H1 (cell line): ENCODE data around the gene EOLA1. TPM values are rescaled to one million over a fixed set of nuclear protein-coding genes. Genes with fewer than 3 reads are reported as not detected.
A peak's percentile ranks its signal among the peaks of the same experiment; 100 is the strongest.

Source experiments
- CTCF ChIA-PET: fragments of 300-600 bp; sonication (Branson Sonifier 250); formaldehyde crosslinking; loops from one replicate; lab custom pipeline; 2021; ENCODE audit not compliant: partially characterized antibody; lab: Charles Lee
- POLR2A ChIA-PET: fragments of 300-600 bp; sonication (Branson Sonifier 250); formaldehyde crosslinking; loops from one replicate; lab custom pipeline; 2021; ENCODE audit warnings: inconsistent platforms; ENCODE audit not compliant: partially characterized antibody; lab: Charles Lee
- DNase-seq, 2 experiments: peaks; one replicate each; pipeline versions ENCODE4 v3.0.0 to v3.0.0-alpha.2; 2010 to 2022; ENCODE audit warnings: low spot score in 2 of 2, low read depth in 1 of 2, mixed read lengths in 1 of 2
- FAIRE-seq: peaks from 2 replicates; lab custom pipeline; 2011; peaks lifted over from hg19 to GRCh38; lab: Jason Lieb, UNC
- H2AFZ ChIP-seq: 2 replicates; pipeline ENCODE4 v1.8.1; 2012; ENCODE audit warnings: low read length, inconsistent platforms
- H2AK5ac ChIP-seq: 2 replicates; pipeline ENCODE4 v1.6.1; 2013; ENCODE audit warnings: low read depth, low read length
- H2BK120ac ChIP-seq: replicated peaks from 2 replicates; pipeline ENCODE3; 2013; ENCODE audit warnings: low read depth, low read length, inconsistent platforms
- H2BK12ac ChIP-seq: 2 replicates; pipeline ENCODE4 v1.6.1; 2013; ENCODE audit warnings: low read depth, low read length
- H2BK15ac ChIP-seq: 2 replicates; pipeline ENCODE4 v1.6.1; 2013; ENCODE audit warnings: low read length
- H2BK20ac ChIP-seq: 2 replicates; pipeline ENCODE4 v1.6.1; 2013; ENCODE audit warnings: low read length
- H2BK5ac ChIP-seq: 2 replicates; pipeline ENCODE4 v1.6.1; 2013; ENCODE audit warnings: low read depth, low read length
- H3K14ac ChIP-seq: 2 replicates; pipeline ENCODE4 v1.6.1; 2013; ENCODE audit warnings: inconsistent platforms; ENCODE audit not compliant: insufficient read length
- H3K18ac ChIP-seq: 2 replicates; pipeline ENCODE4 v1.6.1; 2013; ENCODE audit warnings: low read length; ENCODE audit errors: extremely low read depth
- H3K23ac ChIP-seq: 2 replicates; pipeline ENCODE4 v1.6.1; 2013; ENCODE audit warnings: inconsistent platforms; ENCODE audit not compliant: insufficient read length
- H3K23me2 ChIP-seq: 2 replicates; pipeline ENCODE4 v1.6.1; 2013; ENCODE audit warnings: low read depth, low read length
- H3K27ac ChIP-seq: 2 replicates; pipeline ENCODE4 v1.6.1; 2011; ENCODE audit warnings: low read depth, low read length, inconsistent platforms
- H3K27me3 ChIP-seq, 4 experiments: replicated peaks in 1 of 4; 1 replicate in 1 of 4; 2 replicates in 3 of 4; pipeline versions ENCODE4 v1.6.1 to v1.8.1; 2011 to 2013; ENCODE audit warnings: low read length in 3 of 4, mild to moderate bottlenecking in 3 of 4, inconsistent platforms in 2 of 4, mixed read lengths in 2 of 4, moderate library complexity in 1 of 4; ENCODE audit not compliant: control insufficient read depth in 3 of 4, insufficient read depth in 3 of 4; ENCODE audit errors: extremely low read depth in 1 of 4
- H3K36me3 ChIP-seq, 4 experiments: 2 replicates each; pipeline versions ENCODE4 v1.6.1 to v1.8.1; 2011 to 2013; ENCODE audit warnings: mild to moderate bottlenecking in 4 of 4, low read length in 3 of 4, moderate library complexity in 2 of 4, control low read depth in 1 of 4, inconsistent platforms in 1 of 4; ENCODE audit not compliant: insufficient read depth in 4 of 4, control insufficient read depth in 2 of 4
- H3K4ac ChIP-seq: replicated peaks from 2 replicates; pipeline ENCODE3; 2013; ENCODE audit warnings: low read length, low read depth, mixed read lengths, inconsistent platforms; ENCODE audit not compliant: insufficient read length
- H3K4me1 ChIP-seq, 4 experiments: replicated peaks in 1 of 4; 1 replicate in 1 of 4; 2 replicates in 3 of 4; pipeline versions ENCODE4 v1.6.1 to v1.8.1; 2011 to 2013; ENCODE audit warnings: low read length in 3 of 4, inconsistent platforms in 2 of 4, mixed read lengths in 1 of 4; ENCODE audit not compliant: insufficient read depth in 4 of 4, control insufficient read depth in 3 of 4
- H3K4me2 ChIP-seq, 2 experiments: 2 replicates each; pipeline versions ENCODE4 v1.6.1 to v1.8.1; 2011 to 2013; ENCODE audit warnings: low read depth in 2 of 2, low read length in 2 of 2, control low read depth in 1 of 2, inconsistent platforms in 1 of 2, mild to moderate bottlenecking in 1 of 2; ENCODE audit not compliant: insufficient read depth in 1 of 2
- H3K4me3 ChIP-seq, 4 experiments: fragments of 200-600, 300-600 bp in 1 of 4; sonication (generic), shearing (Covaris generic), sonication (Bioruptor Twin) in 1 of 4; 2 replicates each; pipeline versions ENCODE4 v1.5.1 to v1.8.1; 2011 to 2016; ENCODE audit warnings: low read length in 4 of 4, low read depth in 3 of 4, control low read depth in 2 of 4, inconsistent platforms in 2 of 4, mild to moderate bottlenecking in 2 of 4, mixed read lengths in 1 of 4, moderate library complexity in 1 of 4; ENCODE audit not compliant: insufficient read depth in 2 of 4; ENCODE audit errors: extremely low read depth in 1 of 4
- H3K56ac ChIP-seq: replicated peaks from 2 replicates; pipeline ENCODE3; 2013; ENCODE audit warnings: low read depth, mild to moderate bottlenecking, mixed read lengths, low read length, inconsistent platforms; ENCODE audit not compliant: insufficient read length
- H3K79me1 ChIP-seq: 2 replicates; pipeline ENCODE4 v1.6.1; 2013; ENCODE audit warnings: low read depth, low read length, control low read depth
- H3K79me2 ChIP-seq, 2 experiments: 2 replicates each; pipeline versions ENCODE4 v1.6.1 to v1.8.1; 2012 to 2013; ENCODE audit warnings: low read length in 2 of 2, mild to moderate bottlenecking in 2 of 2, inconsistent platforms in 1 of 2; ENCODE audit not compliant: insufficient read depth in 2 of 2, control insufficient read depth in 1 of 2
- H3K9ac ChIP-seq, 4 experiments: replicated peaks in 1 of 4; 1 replicate in 1 of 4; 2 replicates in 3 of 4; pipeline versions ENCODE4 v1.6.1 to v1.8.1; 2011 to 2013; ENCODE audit warnings: low read depth in 3 of 4, low read length in 3 of 4, control low read depth in 2 of 4, mild to moderate bottlenecking in 2 of 4, moderate library complexity in 2 of 4, inconsistent platforms in 1 of 4; ENCODE audit errors: extremely low read depth in 1 of 4
- H3K9me3 ChIP-seq, 2 experiments: 2 replicates each; pipeline versions ENCODE4 v1.6.1 to v1.8.1; 2012 to 2013; ENCODE audit warnings: mild to moderate bottlenecking in 2 of 2, moderate library complexity in 2 of 2, control low read depth in 1 of 2, inconsistent platforms in 1 of 2, low read depth in 1 of 2, low read length in 1 of 2, mixed read lengths in 1 of 2; ENCODE audit not compliant: insufficient read depth in 2 of 2
- H4K20me1 ChIP-seq, 2 experiments: replicated peaks in 1 of 2; 2 replicates each; pipeline versions ENCODE3 to v1.8.1; 2011 to 2013; ENCODE audit warnings: inconsistent platforms in 2 of 2, low read length in 2 of 2, mild to moderate bottlenecking in 1 of 2; ENCODE audit not compliant: insufficient read depth in 2 of 2, control insufficient read depth in 1 of 2
- H4K5ac ChIP-seq: 2 replicates; pipeline ENCODE4 v1.6.1; 2013; ENCODE audit warnings: low read length, low read depth, mixed read lengths, inconsistent platforms; ENCODE audit not compliant: insufficient read length
- H4K8ac ChIP-seq: 2 replicates; pipeline ENCODE4 v1.8.0; 2013; ENCODE audit warnings: mild to moderate bottlenecking, moderate library complexity, low read length, inconsistent platforms; ENCODE audit not compliant: insufficient read depth; ENCODE audit errors: extremely low read depth
- H4K91ac ChIP-seq: replicated peaks from 2 replicates; pipeline ENCODE3; 2013; ENCODE audit warnings: low read length, mixed read lengths, inconsistent platforms; ENCODE audit not compliant: insufficient read length
- CBX5 ChIP-seq: fragments of 300-800, 300-1000 bp; sonication (generic); IDR thresholded peaks from 2 replicates; pipeline ENCODE4 v1.7.1; 2016; ENCODE audit warnings: antibody characterized with exemption, low read length, low read depth
- WGBS, 2 experiments: shearing (Covaris generic) in 1 of 2; methylation state at CpG; one replicate each; pipeline versions ENCODE4 v1.1.6 to v1.1.7; 2013 to 2015; ENCODE audit warnings: low lambda C conversion rate in 2 of 2, mixed read lengths in 2 of 2, inconsistent platforms in 1 of 2, low coverage in 1 of 2, missing lambda C conversion rate in 1 of 2; ENCODE audit not compliant: insufficient replicate concordance in 2 of 2, insufficient coverage in 1 of 2, insufficient read length in 1 of 2; ENCODE audit errors: extremely low coverage in 1 of 2, missing lambda C conversion rate in 1 of 2; 5-methylcytosine and 5-hydroxymethylcytosine counted together
- polyA plus RNA-seq, 7 experiments: library from polyadenylated mRNA; depleted of rRNA in 3 of 7; stranded (reverse) in 5 of 7; unstranded in 2 of 7; fragments of >200 nt in 5 of 7; fragments of 200-250 nt in 2 of 7; gene quantifications; 1 replicate in 5 of 7; 2 replicates in 1 of 7; 4 replicates in 1 of 7; pipeline versions ENCODE4 v1.2.1 to v1.2.3, GENCODE V29; 2011 to 2013; ENCODE audit warnings: missing spikeins in 2 of 7, mixed read lengths in 2 of 7
- total RNA-seq: library from RNA; stranded (reverse); fragmentation: NEBNext Ultra II Directional; extraction: Animal tissue kit (Norgen Biotek cat#: 25700); gene quantifications from 2 replicates; pipeline ENCODE4 v1.2.1, GENCODE V29; 2021

The EOLA1 gene
- total and polyA plus RNA-seq, 2 of the 8 experiments (the other 6 are each of a cell fraction or from before 2014, with no cell fraction given), result 5.4 to 7.6 TPM

- ChIA-PET CTCF (interaction anchor here (1.6 kb wide), 1 partner anchor 13 kb away, joined by 5 read pairs; no protein-coding TSS in a partner anchor), POLR2A (no interaction called here)
- Histone ChIP-seq H3K9ac (no peak overlapping the region), H3K23me2 (peaks cover 9% of the 10 kb centered on the region; the same call in 1 of the 2 replicates), H3K56ac (no peak overlapping the region), H3K4me2 (peak overlapping the region; percentile 89 to 94), H3K79me2 (no peaks in the 10 kb centered on the region), H3K9me3 (no peaks in the 10 kb centered on the region), H2AFZ (0 out of 2 replicates have a peak overlapping the region, but pooled peaks have one; percentile 81), H3K18ac (no peak overlapping the region), H3K79me1 (no peaks in the 10 kb centered on the region), H3K27ac (no peak overlapping the region), H2BK20ac (no peak overlapping the region), H3K14ac (no peak overlapping the region), H3K27me3 (no peaks in the 10 kb centered on the region; a peak in 1 of 7 replicates), H4K8ac (no peak overlapping the region), H2BK120ac (no peak overlapping the region), H2AK5ac (no peak overlapping the region), H2BK5ac (no peak overlapping the region), H3K4me3 (peak overlapping the region; percentile 46 to 68 (median 58)), H4K20me1 (no peaks in the 10 kb centered on the region), H3K4me1 (peaks cover 0 to 7% (median 4%) of the 10 kb centered on the region in 4 experiments; a peak in 3 of 7 replicates), H3K23ac (no peak overlapping the region), H4K5ac (no peak overlapping the region), H3K4ac (no peak overlapping the region), H2BK15ac (no peak overlapping the region), H2BK12ac (no peak overlapping the region), H3K36me3 (no peaks in the 10 kb centered on the region), H4K91ac (no peak overlapping the region)
- WGBS, 2 experiments, result 27% methylated on average over 10 of the region's 13 CpGs; no CpG with 5 or more reads in 1 of the 2 experiments
- FAIRE-seq (no peak), DNase-seq (no peak)
- TF ChIP-seq CBX5, result no peak
Measured at GRCh38 chrX:149541521-149542047, 772 bp downstream of the EOLA1 start.
